NCI-H2171 (cell line): ENCODE measurements around the gene RIPK4.
"Not testable (repeated sequence)": the region's sequence is repeated elsewhere in the genome, so short reads cannot be mapped to it uniquely, and the experiment has no call there.

Experiments used
- DNase-seq: peaks from one replicate; lab custom pipeline; 2025; lab: John Stamatoyannopoulos, UW

Gene RIPK4

DNA sequence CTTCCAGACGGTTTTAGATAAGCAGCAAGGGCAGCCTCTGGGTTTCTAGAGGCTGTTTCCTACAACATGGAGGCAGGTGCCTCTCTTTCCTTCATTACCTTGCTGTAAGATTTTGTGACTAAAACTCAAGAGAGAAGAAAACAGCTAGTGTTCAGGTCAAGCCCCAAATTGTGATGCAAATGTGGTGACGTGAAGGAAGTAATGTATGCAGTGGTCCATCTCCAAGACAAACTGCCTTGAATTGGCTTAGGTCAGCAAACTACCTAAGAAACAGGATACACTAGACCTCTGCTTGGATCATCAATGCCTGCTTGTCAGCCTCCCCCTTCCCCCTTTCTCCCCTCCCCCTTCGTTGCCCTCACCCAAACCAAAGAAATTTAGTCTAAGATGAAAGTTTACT is 28.9 kb upstream of the RIPK4 start:
- no peak for DNase-seq

DNA sequence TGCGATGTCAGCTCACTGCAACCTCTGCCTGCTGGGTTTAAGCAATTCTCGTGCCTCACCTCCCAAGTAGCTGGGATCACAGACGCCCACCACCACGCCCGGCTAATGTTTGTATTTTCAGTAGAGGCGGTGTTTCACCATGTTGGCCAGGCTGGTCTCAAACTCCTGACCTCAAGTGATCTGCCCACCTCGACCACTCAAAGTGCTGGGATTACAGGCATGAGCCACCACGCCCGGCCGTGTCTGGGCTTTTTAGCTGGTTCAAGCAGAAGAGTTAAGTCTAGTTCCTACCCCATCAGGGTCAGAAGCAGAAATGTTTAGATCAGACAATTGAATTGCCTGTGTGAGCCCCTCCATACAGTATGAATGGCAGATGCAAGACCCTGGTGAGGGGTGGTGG is 27.7 kb upstream of the RIPK4 start:
- no peak for DNase-seq

DNA sequence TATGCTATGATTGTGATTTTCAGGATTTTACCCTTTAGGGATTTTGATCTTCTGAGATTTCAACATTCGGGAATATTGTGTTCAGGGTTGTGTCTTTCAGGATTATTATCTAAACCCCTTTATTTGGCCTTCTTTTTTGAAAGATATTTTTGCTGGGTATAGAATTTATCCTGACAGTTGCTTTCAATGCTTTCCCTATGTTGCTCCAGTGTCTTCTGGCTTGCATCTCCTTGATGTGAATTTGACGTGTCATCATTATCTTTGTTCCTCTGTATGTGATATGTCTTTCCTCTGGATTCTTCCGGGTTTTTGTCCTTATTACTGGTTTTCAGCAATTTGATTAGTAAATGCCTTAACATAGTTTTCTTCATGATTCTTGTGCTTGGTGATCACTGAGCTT is 25.9 kb upstream of the RIPK4 start:
- no peak for DNase-seq

DNA sequence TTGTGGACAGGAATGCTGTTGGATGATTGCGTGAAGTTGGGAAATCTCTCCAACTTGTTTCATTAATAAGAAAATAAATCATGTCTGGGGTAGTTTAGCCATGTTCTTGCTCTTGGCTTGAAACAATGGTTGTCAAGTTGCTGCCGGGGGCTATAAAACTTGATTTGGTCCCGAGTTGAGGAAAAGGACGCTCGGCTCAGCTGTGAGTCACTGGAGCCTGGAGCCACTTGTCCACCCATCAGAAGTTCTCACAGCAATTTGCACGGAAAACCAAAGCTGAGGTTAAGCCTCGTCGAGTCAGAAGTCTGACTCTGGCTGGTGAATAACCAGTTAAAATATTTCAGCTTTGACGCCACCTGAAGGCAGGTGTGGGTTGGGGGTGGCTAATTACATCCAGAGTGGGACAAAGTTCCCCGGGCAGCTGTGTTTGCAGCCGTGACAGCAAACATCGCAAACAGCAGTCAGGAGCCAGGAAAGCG is 19.7 kb upstream of the RIPK4 start:
- no peak for DNase-seq

- not testable (repeated sequence) for DNase-seq
These were observed 18.4 kb upstream of the RIPK4 start for GRCh38 chr21:41785262-41785661.

DNA sequence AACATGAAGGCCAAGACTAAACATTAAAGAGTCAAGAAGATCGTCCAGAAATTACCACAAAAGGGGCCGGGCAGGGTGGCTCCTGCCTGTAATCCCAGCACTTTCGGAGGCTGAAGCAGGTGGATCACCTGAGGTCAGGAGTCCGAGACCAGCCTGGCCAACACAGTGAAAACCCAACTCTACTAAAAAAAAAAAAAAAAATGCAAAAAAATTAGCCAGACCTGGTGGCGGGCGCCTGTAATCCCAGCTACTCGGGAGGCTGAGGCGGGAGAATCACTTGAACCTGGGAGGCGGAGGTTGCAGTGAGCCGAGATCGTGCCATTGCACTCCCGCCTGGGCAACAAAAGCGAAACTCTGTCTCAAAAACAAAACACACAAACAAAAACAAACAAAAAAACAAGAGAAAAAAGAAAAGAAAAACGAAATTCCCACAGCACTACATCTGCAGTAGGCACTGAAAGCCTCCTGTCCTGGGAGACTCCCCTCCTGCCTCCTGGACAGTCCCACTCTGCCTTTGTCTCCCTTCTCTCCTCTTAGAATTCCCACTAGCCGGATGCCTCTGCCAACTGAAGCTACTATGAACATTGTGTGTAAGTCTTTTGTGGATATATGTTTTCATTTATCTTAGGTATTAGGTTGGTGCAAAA is 17.7 kb upstream of the RIPK4 start:
- DNase-seq, result no peak

DNA sequence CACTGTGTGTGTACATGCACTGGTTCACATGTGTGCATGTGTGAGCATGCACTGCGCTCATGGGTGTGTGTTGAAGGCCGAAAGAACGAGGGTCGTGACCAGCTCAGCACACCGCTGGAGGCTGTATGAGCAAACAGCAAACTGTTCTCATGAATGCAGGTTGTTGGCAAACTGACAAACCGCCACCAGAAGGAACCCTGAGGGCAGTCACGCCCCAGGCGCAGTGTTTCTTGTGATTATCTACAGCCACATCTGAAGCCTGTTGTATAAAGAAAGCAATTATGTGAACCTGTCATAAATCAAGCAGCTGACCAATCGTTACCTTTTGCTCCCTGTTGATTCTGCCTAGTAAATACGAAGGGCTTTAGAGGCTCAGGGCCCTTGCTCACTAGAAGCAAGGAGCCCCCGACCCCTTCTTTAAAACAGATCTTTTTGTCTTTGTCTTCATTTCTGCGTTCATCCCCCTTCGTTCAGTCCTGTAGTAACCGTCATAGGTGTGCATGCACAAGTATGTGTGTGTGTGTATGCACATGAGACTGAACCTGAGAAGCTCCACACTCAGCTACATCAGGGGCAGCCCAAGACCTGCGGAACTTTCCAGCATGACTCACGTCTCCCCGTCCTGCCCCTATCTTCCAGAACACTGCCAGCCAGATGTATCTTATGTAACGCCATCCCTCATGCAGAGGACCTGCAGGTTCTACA is 16.8 kb upstream of the RIPK4 start:
- no peak for DNase-seq

DNA sequence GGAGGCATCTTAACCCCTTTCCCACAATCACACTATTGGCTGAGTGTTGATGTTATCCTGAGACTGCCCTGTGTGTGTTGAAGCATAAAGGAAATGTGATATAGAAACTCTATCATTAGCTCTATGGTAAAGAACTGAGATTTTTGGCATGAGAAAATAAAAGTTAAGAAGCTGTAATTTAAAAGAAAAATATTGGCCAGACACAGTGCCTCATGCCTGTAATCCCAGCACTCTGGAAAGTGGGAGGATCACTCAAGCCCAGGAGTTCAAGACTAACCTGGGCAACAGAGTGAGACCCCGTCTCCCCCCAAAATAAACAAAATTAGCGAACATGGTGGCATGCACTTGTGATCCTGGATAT is 14.2 kb upstream of the RIPK4 start:
- no peak for DNase-seq

GRCh38 chr21:41780337-41781049 is 13.6 kb upstream of the RIPK4 start:
- no peak for DNase-seq

DNA sequence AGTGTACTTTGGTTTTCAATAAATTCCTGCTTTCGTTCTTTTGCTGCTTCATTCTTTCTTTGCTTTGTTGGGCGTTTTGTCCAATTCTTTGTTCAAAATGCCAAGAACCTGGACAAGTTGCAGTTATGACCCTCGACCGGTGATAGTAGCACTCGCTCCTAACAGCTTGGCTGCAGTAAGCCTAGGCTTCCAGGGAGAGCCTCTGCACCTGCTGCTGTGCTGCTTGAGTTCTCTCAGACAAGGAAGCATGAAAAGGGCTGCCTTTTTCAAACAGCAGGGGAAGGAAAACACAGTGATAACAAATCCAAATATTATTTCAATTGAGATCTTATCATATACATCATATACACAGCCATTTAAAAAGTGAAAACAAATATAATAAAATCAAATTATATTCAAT is 12.8 kb upstream of the RIPK4 start:
- DNase-seq, result no peak

- DNase-seq, result no peak
These were observed 12.2 kb upstream of the RIPK4 start for GRCh38 chr21:41778930-41779600.

DNA sequence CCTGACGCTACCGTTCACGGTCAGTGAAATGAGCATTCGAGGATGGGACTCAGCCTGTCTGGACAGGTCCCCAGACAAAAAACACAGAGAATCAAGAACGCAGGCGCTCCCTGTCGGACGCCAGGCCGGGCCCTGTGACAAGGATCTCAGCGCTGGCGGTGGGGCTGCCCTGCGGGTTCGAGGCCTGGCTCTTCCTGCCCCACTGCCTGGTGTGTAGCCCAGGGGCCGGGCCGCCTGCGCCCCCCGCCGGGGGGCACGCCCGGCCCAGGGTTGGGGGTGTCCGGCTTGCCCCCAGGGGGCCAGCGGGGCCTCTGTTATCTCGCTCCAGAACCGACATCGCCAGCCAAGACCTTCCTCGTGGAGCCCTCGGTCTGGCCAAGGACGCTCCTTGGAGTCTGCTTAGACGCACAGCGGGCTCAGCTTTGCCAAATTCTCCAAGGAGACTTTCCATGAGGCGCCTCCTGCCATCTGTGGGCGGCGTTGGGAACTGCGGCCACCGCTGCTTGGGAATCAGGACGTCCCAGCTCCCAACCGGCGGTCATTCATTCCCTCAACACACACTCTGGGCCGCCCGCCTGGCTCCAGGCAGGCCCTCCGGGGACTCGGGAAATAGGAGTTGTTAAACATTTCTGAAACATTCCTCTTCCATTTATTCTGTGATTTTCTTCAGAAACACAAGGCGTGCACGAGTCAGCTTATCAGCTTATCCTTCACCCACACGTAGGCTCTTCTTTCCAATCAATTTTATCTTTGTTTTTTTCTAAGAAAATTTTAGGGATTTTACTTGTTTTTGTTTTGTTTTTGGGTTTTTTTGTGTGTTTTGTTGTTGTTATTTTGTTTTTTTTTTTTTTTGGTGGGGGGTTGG is 11.3 kb upstream of the RIPK4 start:
- peak; percentile 78 for DNase-seq

DNA sequence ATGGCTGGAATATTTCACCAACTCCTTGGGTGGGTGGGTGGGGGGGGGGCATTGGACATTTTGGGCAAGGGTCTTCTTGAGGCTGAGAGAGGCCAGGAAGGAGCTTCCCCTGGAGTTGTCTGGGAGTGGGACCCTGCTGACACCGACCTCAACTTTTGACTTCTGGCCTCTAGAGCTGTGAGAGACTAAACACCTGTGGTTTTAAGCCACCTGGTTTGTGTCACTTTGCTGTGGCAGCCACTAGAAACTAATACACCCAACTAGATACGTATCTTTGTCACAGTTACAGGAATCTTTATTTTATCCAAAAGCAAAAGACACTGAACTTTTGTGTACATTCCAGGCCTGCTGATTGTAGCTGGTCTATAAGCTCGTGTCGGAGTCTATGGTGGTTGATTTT is 9.9 kb upstream of the RIPK4 start:
- DNase-seq, result no peak

GRCh38 chr21:41775149-41775472 is 8.3 kb upstream of the RIPK4 start:
- no peak for DNase-seq

DNA sequence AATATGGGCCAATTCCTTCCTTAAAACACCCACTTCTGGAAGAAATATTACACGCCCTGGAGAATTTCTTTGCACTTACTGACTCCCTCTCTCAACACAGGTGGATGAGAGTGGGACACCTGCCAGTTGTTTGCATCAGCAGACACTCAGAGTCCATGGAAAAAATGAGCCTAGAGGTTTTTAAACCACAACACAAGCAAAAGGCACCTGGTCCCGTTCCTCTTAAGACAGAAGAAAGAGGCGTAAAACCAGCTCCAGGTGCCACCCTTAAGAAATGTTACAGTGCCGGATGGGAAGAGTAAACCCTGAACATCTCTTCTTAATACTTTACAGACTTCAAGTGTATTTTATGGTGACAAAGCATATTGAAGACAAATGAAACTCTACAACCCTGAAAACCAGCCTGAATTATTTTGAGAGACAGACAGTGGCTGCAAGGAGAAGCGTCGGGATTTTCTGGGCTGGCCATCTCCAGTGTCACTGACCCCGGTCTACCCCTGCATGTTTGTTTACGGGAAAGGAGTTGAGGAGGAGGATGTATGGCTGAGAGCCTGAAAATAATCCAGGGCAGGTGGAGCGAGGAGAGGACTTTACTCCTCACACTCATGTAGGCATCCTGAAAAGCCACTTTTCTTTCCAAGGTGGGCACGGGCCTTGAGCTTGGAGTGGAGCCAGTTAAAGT is 7.8 kb upstream of the RIPK4 start:
- DNase-seq, result no peak

- DNase-seq, result no peak
These were observed 5.7 kb upstream of the RIPK4 start for GRCh38 chr21:41772351-41773080.

DNA sequence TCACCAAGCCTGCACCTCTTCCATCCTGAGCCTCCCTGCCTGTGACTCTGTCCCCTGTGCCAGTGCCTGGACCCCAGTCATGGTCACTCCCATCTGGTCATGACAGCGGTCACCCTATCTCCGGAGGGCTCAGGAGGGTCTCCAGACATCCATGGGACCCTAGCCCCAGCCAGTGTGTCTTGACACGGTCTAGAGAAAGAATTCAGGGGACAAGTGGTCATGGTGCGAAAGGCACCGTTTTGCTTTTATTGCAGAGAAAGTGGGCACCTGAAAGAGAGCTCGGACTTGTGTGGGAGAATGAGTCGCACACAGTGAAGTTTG is 4.7 kb upstream of the RIPK4 start:
- no peak for DNase-seq

DNA sequence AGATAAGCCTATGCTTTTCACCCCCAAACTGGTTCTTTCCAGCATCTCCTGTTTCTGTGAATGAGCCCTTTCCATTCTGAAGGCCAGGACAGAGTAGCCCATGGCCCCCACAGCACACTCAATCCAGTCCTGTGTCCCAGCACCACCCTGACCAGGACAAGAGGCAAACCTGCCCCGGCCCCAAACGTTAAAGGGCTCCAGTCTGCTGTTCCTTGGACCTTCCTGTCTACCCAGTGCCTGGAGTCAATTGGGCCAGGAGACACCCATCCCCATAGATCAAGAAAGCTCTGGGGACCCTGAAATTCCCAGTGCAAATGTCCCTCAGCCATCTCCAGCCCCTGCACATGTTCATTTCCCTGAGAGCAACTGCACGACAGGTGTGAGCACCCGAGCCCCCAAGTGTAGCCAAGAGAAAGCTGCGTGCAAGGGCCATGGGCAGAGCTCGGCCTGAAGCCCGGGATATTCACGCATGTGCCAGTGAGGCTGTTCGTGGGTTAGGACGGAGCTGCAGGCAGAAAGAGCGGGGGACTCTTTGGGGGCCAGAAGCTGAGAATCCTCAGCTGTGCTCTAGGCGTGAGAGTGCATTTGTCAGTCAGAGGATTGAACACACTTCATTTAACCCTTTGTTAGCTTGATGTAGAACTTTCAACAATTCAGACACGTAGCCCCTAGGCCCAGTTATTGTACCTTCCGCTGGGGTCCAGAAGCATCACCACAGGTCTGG is 4.2 kb upstream of the RIPK4 start:
- no peak for DNase-seq

GRCh38 chr21:41769933-41770332 is 3.1 kb upstream of the RIPK4 start:
- no peak for DNase-seq

DNA sequence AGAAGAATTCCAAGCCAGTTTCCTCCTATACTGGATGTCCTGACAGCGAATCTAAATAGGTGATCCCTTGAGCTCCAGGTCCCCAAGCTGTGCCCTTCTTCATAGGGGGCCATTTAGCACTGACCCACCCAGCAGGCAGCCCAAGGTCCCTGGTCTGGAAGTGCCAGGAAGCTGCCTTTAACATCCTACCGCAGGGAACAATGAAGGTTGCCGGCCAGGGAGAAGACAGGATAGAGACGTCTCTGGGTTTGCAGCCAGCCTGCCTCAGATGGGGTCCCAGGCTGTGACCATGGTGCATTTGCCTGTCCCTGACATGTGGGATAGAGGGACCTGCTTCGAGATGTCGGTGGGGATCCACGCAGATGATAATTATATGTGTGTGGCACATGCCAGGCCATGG is 2.7 kb upstream of the RIPK4 start:
- DNase-seq, result no peak
